Measurements from ENCODE around the gene MARK2.

Gene MARK2

GRCh38 chr11:63889344-63889743 is 50.4 kb downstream of the MARK2 start:
- TF ChIP-seq, protein P1, sequence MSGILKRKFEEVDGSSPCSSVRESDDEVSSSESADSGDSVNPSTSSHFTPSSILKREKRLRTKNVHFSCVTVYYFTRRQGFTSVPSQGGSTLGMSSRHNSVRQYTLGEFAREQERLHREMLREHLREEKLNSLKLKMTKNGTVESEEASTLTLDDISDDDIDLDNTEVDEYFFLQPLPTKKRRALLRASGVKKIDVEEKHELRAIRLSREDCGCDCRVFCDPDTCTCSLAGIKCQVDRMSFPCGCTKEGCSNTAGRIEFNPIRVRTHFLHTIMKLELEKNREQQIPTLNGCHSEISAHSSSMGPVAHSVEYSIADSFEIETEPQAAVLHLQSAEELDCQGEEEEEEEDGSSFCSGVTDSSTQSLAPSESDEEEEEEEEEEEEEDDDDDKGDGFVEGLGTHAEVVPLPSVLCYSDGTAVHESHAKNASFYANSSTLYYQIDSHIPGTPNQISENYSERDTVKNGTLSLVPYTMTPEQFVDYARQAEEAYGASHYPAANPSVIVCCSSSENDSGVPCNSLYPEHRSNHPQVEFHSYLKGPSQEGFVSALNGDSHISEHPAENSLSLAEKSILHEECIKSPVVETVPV (CRISPR knock-in tag; IDR thresholded peaks at IDR 0.05) = no peak
- no peak for TF ChIP-seq TOX (CRISPR knock-in tag; IDR thresholded peaks at IDR 0.05; ENCODE audit: borderline replicate concordance)
- TF ChIP-seq OSR1 (CRISPR knock-in tag; IDR thresholded peaks at IDR 0.05) = no peak
- TF ChIP-seq ZNF565 (CRISPR knock-in tag; conservative IDR thresholded peaks at IDR 0.05; ENCODE audit: low read depth) = no peak
- TF ChIP-seq GLIS3 (CRISPR knock-in tag; IDR thresholded peaks at IDR 0.05) = no peak
- no peak for TF ChIP-seq ZFP3 (CRISPR knock-in tag; IDR thresholded peaks at IDR 0.05)
- no peak for TF ChIP-seq BACH2 (CRISPR knock-in tag; IDR thresholded peaks at IDR 0.05; ENCODE audit: borderline replicate concordance)
- TF ChIP-seq ARNTL (CRISPR knock-in tag; IDR thresholded peaks at IDR 0.05; ENCODE audit: borderline replicate concordance, low read depth) = no peak
- TF ChIP-seq, protein P2, sequence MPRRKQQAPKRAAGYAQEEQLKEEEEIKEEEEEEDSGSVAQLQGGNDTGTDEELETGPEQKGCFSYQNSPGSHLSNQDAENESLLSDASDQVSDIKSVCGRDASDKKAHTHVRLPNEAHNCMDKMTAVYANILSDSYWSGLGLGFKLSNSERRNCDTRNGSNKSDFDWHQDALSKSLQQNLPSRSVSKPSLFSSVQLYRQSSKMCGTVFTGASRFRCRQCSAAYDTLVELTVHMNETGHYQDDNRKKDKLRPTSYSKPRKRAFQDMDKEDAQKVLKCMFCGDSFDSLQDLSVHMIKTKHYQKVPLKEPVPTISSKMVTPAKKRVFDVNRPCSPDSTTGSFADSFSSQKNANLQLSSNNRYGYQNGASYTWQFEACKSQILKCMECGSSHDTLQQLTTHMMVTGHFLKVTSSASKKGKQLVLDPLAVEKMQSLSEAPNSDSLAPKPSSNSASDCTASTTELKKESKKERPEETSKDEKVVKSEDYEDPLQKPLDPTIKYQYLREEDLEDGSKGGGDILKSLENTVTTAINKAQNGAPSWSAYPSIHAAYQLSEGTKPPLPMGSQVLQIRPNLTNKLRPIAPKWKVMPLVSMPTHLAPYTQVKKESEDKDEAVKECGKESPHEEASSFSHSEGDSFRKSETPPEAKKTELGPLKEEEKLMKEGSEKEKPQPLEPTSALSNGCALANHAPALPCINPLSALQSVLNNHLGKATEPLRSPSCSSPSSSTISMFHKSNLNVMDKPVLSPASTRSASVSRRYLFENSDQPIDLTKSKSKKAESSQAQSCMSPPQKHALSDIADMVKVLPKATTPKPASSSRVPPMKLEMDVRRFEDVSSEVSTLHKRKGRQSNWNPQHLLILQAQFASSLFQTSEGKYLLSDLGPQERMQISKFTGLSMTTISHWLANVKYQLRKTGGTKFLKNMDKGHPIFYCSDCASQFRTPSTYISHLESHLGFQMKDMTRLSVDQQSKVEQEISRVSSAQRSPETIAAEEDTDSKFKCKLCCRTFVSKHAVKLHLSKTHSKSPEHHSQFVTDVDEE (CRISPR knock-in tag; IDR thresholded peaks at IDR 0.05) = no peak
- TF ChIP-seq ZC3H10 (CRISPR knock-in tag; IDR thresholded peaks at IDR 0.05) = no peak
- TF ChIP-seq CSDC2 (CRISPR knock-in tag; IDR thresholded peaks at IDR 0.05) = no peak
- TF ChIP-seq RARB (CRISPR knock-in tag; IDR thresholded peaks at IDR 0.05) = no peak
- ATAC-seq = no peak

DNA sequence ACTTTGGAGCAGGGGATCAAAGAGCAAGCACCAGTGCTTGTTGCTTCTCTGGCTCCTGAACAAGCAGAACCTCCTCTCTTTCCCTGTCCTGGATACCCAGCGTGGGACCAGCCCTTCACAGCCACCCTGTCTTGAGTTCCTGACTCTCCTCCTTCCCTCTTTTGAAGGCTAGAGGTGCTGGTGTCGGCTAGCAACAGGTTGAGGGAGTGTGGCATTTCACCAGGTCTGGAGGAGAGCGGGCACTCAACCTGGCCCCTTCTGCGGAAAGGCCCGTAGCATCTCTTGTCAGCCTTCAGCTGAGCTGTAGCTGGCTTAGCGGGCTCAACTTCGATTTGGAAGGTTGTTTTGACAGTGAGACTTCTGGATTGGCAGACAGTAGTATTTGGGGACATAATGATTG is 51.5 kb downstream of the MARK2 start:
- ATAC-seq = no peak

GRCh38 chr11:63892228-63892627 is 53.3 kb downstream of the MARK2 start:
- no peak for ATAC-seq
- TF ChIP-seq PPARA (CRISPR knock-in tag; IDR thresholded peaks at IDR 0.05; ENCODE audit: borderline replicate concordance) (no peak), ZNF565 (CRISPR knock-in tag; conservative IDR thresholded peaks at IDR 0.05; ENCODE audit: low read depth) (no peak), ZFP30 (CRISPR knock-in tag; IDR thresholded peaks at IDR 0.05) (no peak), ZFP3 (CRISPR knock-in tag; IDR thresholded peaks at IDR 0.05) (no peak), RARB (CRISPR knock-in tag; IDR thresholded peaks at IDR 0.05) (no peak), OSR1 (CRISPR knock-in tag; IDR thresholded peaks at IDR 0.05) (no peak)

More for the DNA sequence above, 51.5 kb downstream of the MARK2 start:
- TF ChIP-seq OSR1 (CRISPR knock-in tag; IDR thresholded peaks at IDR 0.05) = no peak
- TF ChIP-seq BACH2 (CRISPR knock-in tag; IDR thresholded peaks at IDR 0.05; ENCODE audit: borderline replicate concordance) = no peak
- no peak for TF ChIP-seq ZNF565 (CRISPR knock-in tag; conservative IDR thresholded peaks at IDR 0.05; ENCODE audit: low read depth)
- TF ChIP-seq ESRRG (CRISPR knock-in tag; IDR thresholded peaks at IDR 0.05) = no peak
- no peak for TF ChIP-seq ARNTL (CRISPR knock-in tag; IDR thresholded peaks at IDR 0.05; ENCODE audit: borderline replicate concordance, low read depth)
- no peak for TF ChIP-seq SNAI2 (CRISPR knock-in tag; IDR thresholded peaks at IDR 0.05)
- no peak for TF ChIP-seq ZNF70 (CRISPR knock-in tag; IDR thresholded peaks at IDR 0.05)
- no peak for TF ChIP-seq PPARA (CRISPR knock-in tag; IDR thresholded peaks at IDR 0.05; ENCODE audit: borderline replicate concordance)
- TF ChIP-seq, protein P1 (CRISPR knock-in tag; IDR thresholded peaks at IDR 0.05) = no peak
- no peak for TF ChIP-seq GLIS3 (CRISPR knock-in tag; IDR thresholded peaks at IDR 0.05)
- no peak for TF ChIP-seq ZFP3 (CRISPR knock-in tag; IDR thresholded peaks at IDR 0.05)

DNA sequence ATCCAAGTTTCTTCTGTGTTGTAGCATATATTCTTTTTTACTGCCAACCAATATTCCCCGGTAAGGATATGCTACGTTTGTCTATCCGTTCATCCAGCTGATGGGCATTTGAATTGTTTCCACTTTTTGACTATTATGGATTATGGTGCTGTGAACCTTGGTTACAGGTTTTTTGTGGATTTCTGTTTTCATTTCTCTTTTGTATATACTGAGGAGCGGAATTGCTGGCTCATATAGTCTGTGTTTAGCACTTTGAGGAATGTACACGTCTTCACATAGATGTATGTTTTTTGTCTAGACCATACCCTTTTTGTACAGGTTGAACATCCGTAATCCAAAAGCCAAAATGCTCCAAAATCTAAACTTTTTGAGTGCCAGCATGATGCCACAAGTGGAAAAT is 54.4 kb downstream of the MARK2 start:
- no peak for ATAC-seq
- TF ChIP-seq ZNF565 (CRISPR knock-in tag; conservative IDR thresholded peaks at IDR 0.05; ENCODE audit: low read depth) = no peak
- TF ChIP-seq ARNTL (CRISPR knock-in tag; IDR thresholded peaks at IDR 0.05; ENCODE audit: borderline replicate concordance, low read depth) = no peak
- no peak for TF ChIP-seq PPARA (CRISPR knock-in tag; IDR thresholded peaks at IDR 0.05; ENCODE audit: borderline replicate concordance)
- TF ChIP-seq ZNF70 (CRISPR knock-in tag; IDR thresholded peaks at IDR 0.05) = no peak
- TF ChIP-seq CSDC2 (CRISPR knock-in tag; IDR thresholded peaks at IDR 0.05) = no peak
- no peak for TF ChIP-seq ZNF8 (CRISPR knock-in tag; IDR thresholded peaks at IDR 0.05)
- no peak for TF ChIP-seq GLIS3 (CRISPR knock-in tag; IDR thresholded peaks at IDR 0.05)
- TF ChIP-seq SNAI2 (CRISPR knock-in tag; IDR thresholded peaks at IDR 0.05) = no peak
- TF ChIP-seq, protein P3, sequence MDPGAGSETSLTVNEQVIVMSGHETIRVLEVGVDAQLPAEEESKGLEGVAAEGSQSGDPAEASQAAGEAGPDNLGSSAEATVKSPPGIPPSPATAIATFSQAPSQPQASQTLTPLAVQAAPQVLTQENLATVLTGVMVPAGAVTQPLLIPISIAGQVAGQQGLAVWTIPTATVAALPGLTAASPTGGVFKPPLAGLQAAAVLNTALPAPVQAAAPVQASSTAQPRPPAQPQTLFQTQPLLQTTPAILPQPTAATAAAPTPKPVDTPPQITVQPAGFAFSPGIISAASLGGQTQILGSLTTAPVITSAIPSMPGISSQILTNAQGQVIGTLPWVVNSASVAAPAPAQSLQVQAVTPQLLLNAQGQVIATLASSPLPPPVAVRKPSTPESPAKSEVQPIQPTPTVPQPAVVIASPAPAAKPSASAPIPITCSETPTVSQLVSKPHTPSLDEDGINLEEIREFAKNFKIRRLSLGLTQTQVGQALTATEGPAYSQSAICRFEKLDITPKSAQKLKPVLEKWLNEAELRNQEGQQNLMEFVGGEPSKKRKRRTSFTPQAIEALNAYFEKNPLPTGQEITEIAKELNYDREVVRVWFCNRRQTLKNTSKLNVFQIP (CRISPR knock-in tag; IDR thresholded peaks at IDR 0.05; ENCODE audit: borderline replicate concordance, low read depth) = no peak
- TF ChIP-seq TCF4 (CRISPR knock-in tag; IDR thresholded peaks at IDR 0.05; ENCODE audit: borderline replicate concordance) = no peak
- no peak for TF ChIP-seq OSR1 (CRISPR knock-in tag; IDR thresholded peaks at IDR 0.05)
- no peak for TF ChIP-seq ZFP30 (CRISPR knock-in tag; IDR thresholded peaks at IDR 0.05)
- TF ChIP-seq TOX (CRISPR knock-in tag; IDR thresholded peaks at IDR 0.05; ENCODE audit: borderline replicate concordance) = no peak
- TF ChIP-seq PATZ1 (CRISPR knock-in tag; IDR thresholded peaks at IDR 0.05; ENCODE audit: borderline replicate concordance) = no peak
- TF ChIP-seq ESRRG (CRISPR knock-in tag; IDR thresholded peaks at IDR 0.05) = no peak
- no peak for TF ChIP-seq ZFP3 (CRISPR knock-in tag; IDR thresholded peaks at IDR 0.05)
- TF ChIP-seq ZC3H10 (CRISPR knock-in tag; IDR thresholded peaks at IDR 0.05) = no peak
- TF ChIP-seq, protein P4, sequence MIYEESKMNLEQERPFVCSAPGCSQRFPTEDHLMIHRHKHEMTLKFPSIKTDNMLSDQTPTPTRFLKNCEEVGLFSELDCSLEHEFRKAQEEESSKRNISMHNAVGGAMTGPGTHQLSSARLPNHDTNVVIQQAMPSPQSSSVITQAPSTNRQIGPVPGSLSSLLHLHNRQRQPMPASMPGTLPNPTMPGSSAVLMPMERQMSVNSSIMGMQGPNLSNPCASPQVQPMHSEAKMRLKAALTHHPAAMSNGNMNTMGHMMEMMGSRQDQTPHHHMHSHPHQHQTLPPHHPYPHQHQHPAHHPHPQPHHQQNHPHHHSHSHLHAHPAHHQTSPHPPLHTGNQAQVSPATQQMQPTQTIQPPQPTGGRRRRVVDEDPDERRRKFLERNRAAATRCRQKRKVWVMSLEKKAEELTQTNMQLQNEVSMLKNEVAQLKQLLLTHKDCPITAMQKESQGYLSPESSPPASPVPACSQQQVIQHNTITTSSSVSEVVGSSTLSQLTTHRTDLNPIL (CRISPR knock-in tag; IDR thresholded peaks at IDR 0.05; ENCODE audit: low read depth) = no peak
- TF ChIP-seq RARB (CRISPR knock-in tag; IDR thresholded peaks at IDR 0.05) = no peak
- TF ChIP-seq ISL1 (CRISPR knock-in tag; IDR thresholded peaks at IDR 0.05) = no peak
